Measurements from ENCODE around the gene TAS2R9.
"Not testable (repeated sequence)": the region's sequence is repeated elsewhere in the genome, so short reads cannot be mapped to it uniquely, and the experiment has no call there.

DNA sequence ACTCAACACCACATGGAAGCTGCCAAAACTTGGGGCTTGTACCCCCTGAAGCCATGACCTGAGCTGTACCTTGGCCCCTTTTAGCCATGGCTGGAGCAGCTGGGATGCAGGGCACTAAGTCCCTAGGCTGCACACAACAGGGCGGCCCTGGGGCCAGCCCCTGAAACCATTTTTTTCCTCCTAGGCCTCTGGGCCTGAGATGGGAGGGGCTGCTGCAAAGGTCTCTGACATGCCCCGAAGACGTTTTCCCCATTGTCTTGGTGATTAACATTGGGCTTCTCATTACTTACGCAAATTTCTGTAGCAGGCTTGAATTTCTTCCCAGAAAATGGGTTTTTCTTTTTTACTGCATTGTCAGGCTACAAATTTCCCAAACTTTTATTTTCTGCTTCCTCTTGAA is 18.2 kb downstream of the TAS2R9 start:
- not testable (repeated sequence) for TF ChIP-seq CTCF, POLR2A (IDR thresholded peaks at IDR 0.05)

All from lower leg skin (tissue), 3 donors.